Panc1 (cell line): ENCODE data around the gene MYLK3. TPM values are rescaled to one million over a fixed set of nuclear protein-coding genes. Genes with fewer than 3 reads are reported as not detected.

Source experiments
- ATAC-seq: fragments of 200-7000 bp; cut with Tn5 transposase; 2 replicates; pipeline ENCODE4 v1.9.1; 2020; ENCODE audit warnings: mild to moderate bottlenecking, moderate library complexity
- BruUV-seq: library from RNA; stranded (reverse); fragments of 400-500 nt; replicated peaks from 2 replicates; lab custom pipeline; 2021; lab: Mats Ljungman, UMichigan
- CTCF ChIA-PET: fragments of 300-600 bp; sonication (Branson Sonifier 250); formaldehyde crosslinking; loops from one replicate; lab custom pipeline; 2022; ENCODE audit warnings: antibody characterized with exemption; lab: Charles Lee
- POLR2A ChIA-PET: fragments of 300-600 bp; sonication (Branson Sonifier 250); formaldehyde crosslinking; loops from one replicate; lab custom pipeline; 2022; ENCODE audit warnings: antibody characterized with exemption; lab: Charles Lee
- DNase-seq: peaks from one replicate; pipeline ENCODE4 v3.0.0-alpha.2; 2010; ENCODE audit warnings: low read depth, low spot score
- H3K27ac ChIP-seq: 2 replicates; pipeline ENCODE4 v1.5.1; 2011; ENCODE audit warnings: mild to moderate bottlenecking, low read length, inconsistent platforms
- H3K27me3 ChIP-seq: fragments of 200-500 bp; sonication (Bioruptor generic); 2 replicates; pipeline ENCODE4 v1.6.0; 2014; ENCODE audit warnings: low read length, inconsistent platforms; ENCODE audit not compliant: control insufficient read depth, insufficient read depth
- H3K36me3 ChIP-seq: fragments of 200-500 bp; sonication (Bioruptor generic); 2 replicates; pipeline ENCODE4 v1.5.1; 2014; ENCODE audit warnings: inconsistent platforms, mild to moderate bottlenecking, low read length, moderate library complexity; ENCODE audit not compliant: control insufficient read depth, insufficient read depth
- H3K4me1 ChIP-seq: 2 replicates; pipeline ENCODE4 v1.5.1; 2011; ENCODE audit warnings: inconsistent platforms, mild to moderate bottlenecking, low read length, moderate library complexity; ENCODE audit not compliant: control insufficient read depth, insufficient read depth
- H3K4me3 ChIP-seq, 2 experiments: 2 replicates each; pipeline ENCODE4 v1.5.1; 2011 to 2012; ENCODE audit warnings: low read depth in 2 of 2, low read length in 2 of 2, mild to moderate bottlenecking in 2 of 2, inconsistent platforms in 1 of 2, moderate library complexity in 1 of 2
- H3K9me3 ChIP-seq: fragments of 200-500 bp; sonication (Bioruptor generic); 2 replicates; pipeline ENCODE4 v1.5.1; 2014; ENCODE audit warnings: low read depth, mild to moderate bottlenecking, inconsistent platforms, low read length, moderate library complexity; ENCODE audit not compliant: control insufficient read depth, insufficient read depth
- POLR2AphosphoS5 ChIP-seq: IDR thresholded peaks from 2 replicates; pipeline ENCODE4 v1.6.1; 2012; ENCODE audit warnings: mild to moderate bottlenecking, low read depth, low read length, moderate library complexity
- REST ChIP-seq, 2 experiments: IDR thresholded peaks; 2 replicates each; pipeline ENCODE4 v1.6.1; 2011 to 2012; ENCODE audit warnings: low read depth in 2 of 2, control low read depth in 1 of 2, low read length in 1 of 2, mild to moderate bottlenecking in 1 of 2, moderate library complexity in 1 of 2; ENCODE audit not compliant: insufficient read depth in 1 of 2
- SIN3A ChIP-seq: IDR thresholded peaks from 2 replicates; pipeline ENCODE4 v1.6.1; 2012; ENCODE audit warnings: low read depth, mild to moderate bottlenecking, low read length, moderate library complexity, borderline replicate concordance; ENCODE audit not compliant: insufficient read depth
- TCF7L2 ChIP-seq: IDR thresholded peaks from 2 replicates; pipeline ENCODE4 v1.6.1; 2011; ENCODE audit warnings: mild to moderate bottlenecking, low read depth, low read length, inconsistent platforms
- in situ Hi-C: cut with HindIII; loops from 2 replicates; pipeline ENCODE4 v1.10.0; 2016; ENCODE audit warnings: low sequenced_read_pairs, low pct_unique_long_range_greater_than_20kb
- intact Hi-C: fragments of 100-400 bp; cut with micrococcal nuclease; formaldehyde crosslinking; loops from one replicate; pipeline ENCODE4 v1.10.0; 2022; ENCODE audit not compliant: unreplicated experiment
- total RNA-seq: library from RNA; stranded (reverse); gene quantifications from one replicate; pipeline ENCODE4 v1.2.1, GENCODE V29; 2021; ENCODE audit not compliant: unreplicated experiment
- TF ChIP-seq, protein P1 (sequence below): fragments of 450-650 bp; IDR thresholded peaks from 2 replicates; pipeline ENCODE4 v1.5.1; 2017; ENCODE audit warnings: mild to moderate bottlenecking

MYLK3 gene
- total RNA-seq, 1 experiment from 2014 or later = 0.31 TPM

DNA sequence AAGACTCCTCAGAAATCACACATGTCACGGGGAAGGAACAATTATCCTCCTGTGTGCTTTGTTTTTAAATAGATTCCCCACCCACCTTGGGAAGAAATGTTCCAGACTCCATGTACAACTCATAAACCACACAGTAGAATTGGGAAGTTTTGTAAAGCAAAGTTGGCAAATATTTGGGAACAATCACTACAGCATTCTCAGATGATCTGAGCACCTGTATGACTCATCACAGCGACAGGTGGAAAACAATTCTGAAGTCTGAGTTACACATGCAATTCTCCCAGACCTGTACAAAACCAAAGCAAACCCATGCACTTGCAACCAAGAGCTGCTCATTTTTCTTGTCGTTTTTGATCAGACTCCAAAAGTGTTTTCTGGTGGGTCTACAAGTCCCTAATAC, 14.4 kb upstream of the MYLK3 start:
- DNase-seq (no peak), ATAC-seq (no peak)

DNA sequence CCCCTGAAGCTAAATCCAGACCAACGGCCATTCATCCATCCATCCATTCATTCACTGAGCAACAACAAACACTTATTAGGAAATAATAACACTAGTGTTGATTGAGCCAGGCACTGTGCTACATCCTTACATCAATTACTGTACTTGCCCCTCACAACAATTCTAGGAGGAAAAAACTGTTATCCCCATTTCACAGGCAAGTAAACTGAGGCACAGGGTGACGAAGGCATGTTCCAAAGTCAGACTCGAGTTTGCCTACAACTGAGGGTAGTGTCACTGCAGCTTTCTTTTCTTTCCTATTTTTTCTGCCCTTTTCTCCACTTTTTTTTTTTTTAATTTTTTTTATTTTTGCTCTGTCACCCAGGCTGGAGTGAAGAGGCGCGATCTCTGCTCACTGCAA, 11.2 kb upstream of the MYLK3 start:
- Histone ChIP-seq H3K4me3 (no peak overlapping the region), H3K27ac (no peak overlapping the region), H3K36me3 (no peaks in the 10 kb centered on the region), H3K9me3 (no peaks in the 10 kb centered on the region), H3K27me3 (no peaks in the 10 kb centered on the region), H3K4me1 (no peaks in the 10 kb centered on the region)
- in situ Hi-C loops (no loop called here), intact Hi-C loops (no loop called here)
- no TSS peak for BruUV-seq
- TF ChIP-seq, protein P1, sequence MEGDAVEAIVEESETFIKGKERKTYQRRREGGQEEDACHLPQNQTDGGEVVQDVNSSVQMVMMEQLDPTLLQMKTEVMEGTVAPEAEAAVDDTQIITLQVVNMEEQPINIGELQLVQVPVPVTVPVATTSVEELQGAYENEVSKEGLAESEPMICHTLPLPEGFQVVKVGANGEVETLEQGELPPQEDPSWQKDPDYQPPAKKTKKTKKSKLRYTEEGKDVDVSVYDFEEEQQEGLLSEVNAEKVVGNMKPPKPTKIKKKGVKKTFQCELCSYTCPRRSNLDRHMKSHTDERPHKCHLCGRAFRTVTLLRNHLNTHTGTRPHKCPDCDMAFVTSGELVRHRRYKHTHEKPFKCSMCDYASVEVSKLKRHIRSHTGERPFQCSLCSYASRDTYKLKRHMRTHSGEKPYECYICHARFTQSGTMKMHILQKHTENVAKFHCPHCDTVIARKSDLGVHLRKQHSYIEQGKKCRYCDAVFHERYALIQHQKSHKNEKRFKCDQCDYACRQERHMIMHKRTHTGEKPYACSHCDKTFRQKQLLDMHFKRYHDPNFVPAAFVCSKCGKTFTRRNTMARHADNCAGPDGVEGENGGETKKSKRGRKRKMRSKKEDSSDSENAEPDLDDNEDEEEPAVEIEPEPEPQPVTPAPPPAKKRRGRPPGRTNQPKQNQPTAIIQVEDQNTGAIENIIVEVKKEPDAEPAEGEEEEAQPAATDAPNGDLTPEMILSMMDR = no peak
- TF ChIP-seq SIN3A (no peak), TCF7L2 (no peak)
- CTCF ChIA-PET = no interaction called here
- POLR2A ChIA-PET = no interaction called here
- DNase-seq (no peak), ATAC-seq (no peak)

More for the DNA sequence above, 14.4 kb upstream of the MYLK3 start:
- no peak for TF ChIP-seq REST (IDR thresholded peaks at IDR 0.05; ENCODE audit: insufficient read depth in 1 of 2, low read depth in 2 of 2, low read length in 1 of 2)
- TF ChIP-seq POLR2AphosphoS5 = no peak
- TF ChIP-seq, protein P1 = no peak
- TF ChIP-seq SIN3A = no peak
- no peak for TF ChIP-seq TCF7L2
- intact Hi-C loops = no loop called here
- POLR2A ChIA-PET = no interaction called here
- no peaks in the 10 kb centered on the region for H3K36me3 ChIP-seq
- BruUV-seq = no TSS peak
- no peaks in the 10 kb centered on the region for H3K27me3 ChIP-seq
- CTCF ChIA-PET = no interaction called here
- no peak overlapping the region for H3K4me3 ChIP-seq
- in situ Hi-C loops = no loop called here
- no peaks in the 10 kb centered on the region for H3K9me3 ChIP-seq
- H3K4me1 ChIP-seq = no peaks in the 10 kb centered on the region
- no peak overlapping the region for H3K27ac ChIP-seq
